K562 (cell line): ENCODE measurements around the gene TPGS2.

Experiments
- E2F3 ChIP-seq: fragments of 250-450 bp; sonication (Bioruptor Pico); IDR thresholded peaks from 2 replicates; pipeline ENCODE4 v1.4.0; 2020; ENCODE audit warnings: mild to moderate bottlenecking
- HMG20A ChIP-seq: fragments of 450-650 bp; formaldehyde crosslinking; conservative IDR thresholded peaks from 2 replicates; pipeline ENCODE4 v1.4.0; 2020; ENCODE audit warnings: mild to moderate bottlenecking, mixed read lengths
- JUN ChIP-seq, 2 experiments: sonication (generic) in 1 of 2; formaldehyde crosslinking in 1 of 2; IDR thresholded peaks; 2 replicates each; pipeline versions ENCODE4 v1.6.1 to v1.8.0; 2012 to 2022; ENCODE audit warnings: borderline replicate concordance in 2 of 2, mild to moderate bottlenecking in 2 of 2, improper control_type of control experiment in 1 of 2, low read depth in 1 of 2, low read length in 1 of 2, missing genetic modification reagents in 1 of 2
- PKNOX1 ChIP-seq: fragments of 450-650 bp; IDR thresholded peaks from 2 replicates; pipeline ENCODE4 v1.6.1; 2016
- POLR2AphosphoS5 ChIP-seq: IDR thresholded peaks from 2 replicates; pipeline ENCODE4 v1.6.1; 2011; ENCODE audit warnings: mild to moderate bottlenecking, low read depth, low read length, moderate library complexity; ENCODE audit not compliant: control insufficient read depth, insufficient read depth
- RAD21 ChIP-seq, 2 experiments: fragments of 250-450 bp in 1 of 2; fragments of 450-650 bp in 1 of 2; sonication (Bioruptor Pico) in 1 of 2; formaldehyde crosslinking in 1 of 2; IDR thresholded peaks in 1 of 2; conservative IDR thresholded peaks in 1 of 2; 2 replicates each; pipeline versions ENCODE4 v1.4.0 to v1.8.0; 2020 to 2022; ENCODE audit warnings: mild to moderate bottlenecking in 2 of 2, moderate library complexity in 1 of 2
- SMARCB1 ChIP-seq: IDR thresholded peaks from 2 replicates; pipeline ENCODE4 v1.6.1; 2011; ENCODE audit warnings: improper control_type of control experiment, low read depth; ENCODE audit not compliant: insufficient read length
- ZBTB1 ChIP-seq: sonication (generic); formaldehyde crosslinking; IDR thresholded peaks from 2 replicates; pipeline ENCODE4 v1.8.1; 2023; ENCODE audit warnings: missing genetic modification reagents, low read depth, mild to moderate bottlenecking, borderline replicate concordance
- ZFX ChIP-seq: sonication (generic); formaldehyde crosslinking; IDR thresholded peaks from 2 replicates; pipeline ENCODE4 v1.8.0; 2022; ENCODE audit warnings: mild to moderate bottlenecking, missing genetic modification reagents, moderate library complexity
- TF ChIP-seq, protein P1 (sequence below), 3 experiments: IDR thresholded peaks in 2 of 3; conservative IDR thresholded peaks in 1 of 3; 2 replicates each; pipeline ENCODE4 v1.5.1; 2011 to 2012; ENCODE audit warnings: low read length in 3 of 3, mild to moderate bottlenecking in 3 of 3, control low read depth in 2 of 3, improper control_type of control experiment in 1 of 3, inconsistent platforms in 1 of 3, low read depth in 1 of 3, mixed read lengths in 1 of 3, moderate library complexity in 1 of 3; ENCODE audit not compliant: insufficient read depth in 2 of 3

DNA sequence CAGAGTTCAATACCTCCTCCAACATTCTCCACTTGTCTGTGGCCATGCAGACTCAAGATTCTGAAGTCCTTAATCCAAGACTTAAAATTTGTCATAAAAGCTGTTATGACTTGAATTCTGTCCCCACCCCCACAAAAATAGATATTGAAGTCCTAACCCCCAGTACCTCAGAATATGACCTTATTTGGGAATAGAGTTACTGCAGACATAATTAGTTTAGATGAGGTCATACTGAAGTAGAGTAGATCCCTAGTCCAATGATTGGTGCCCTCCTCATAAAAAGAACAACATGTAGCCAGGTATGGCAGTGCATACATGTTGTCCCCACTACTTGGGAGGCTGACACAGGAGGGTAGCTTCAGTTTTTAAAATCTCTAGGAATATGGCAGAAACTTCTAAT is 9.2 kb downstream of the TPGS2 start:
- TF ChIP-seq RAD21 (CRISPR knock-in tag; conservative IDR thresholded peaks at IDR 0.05 in 1 of 2, IDR thresholded peaks at IDR 0.05 in 1 of 2), result no peak
- TF ChIP-seq, protein P1, sequence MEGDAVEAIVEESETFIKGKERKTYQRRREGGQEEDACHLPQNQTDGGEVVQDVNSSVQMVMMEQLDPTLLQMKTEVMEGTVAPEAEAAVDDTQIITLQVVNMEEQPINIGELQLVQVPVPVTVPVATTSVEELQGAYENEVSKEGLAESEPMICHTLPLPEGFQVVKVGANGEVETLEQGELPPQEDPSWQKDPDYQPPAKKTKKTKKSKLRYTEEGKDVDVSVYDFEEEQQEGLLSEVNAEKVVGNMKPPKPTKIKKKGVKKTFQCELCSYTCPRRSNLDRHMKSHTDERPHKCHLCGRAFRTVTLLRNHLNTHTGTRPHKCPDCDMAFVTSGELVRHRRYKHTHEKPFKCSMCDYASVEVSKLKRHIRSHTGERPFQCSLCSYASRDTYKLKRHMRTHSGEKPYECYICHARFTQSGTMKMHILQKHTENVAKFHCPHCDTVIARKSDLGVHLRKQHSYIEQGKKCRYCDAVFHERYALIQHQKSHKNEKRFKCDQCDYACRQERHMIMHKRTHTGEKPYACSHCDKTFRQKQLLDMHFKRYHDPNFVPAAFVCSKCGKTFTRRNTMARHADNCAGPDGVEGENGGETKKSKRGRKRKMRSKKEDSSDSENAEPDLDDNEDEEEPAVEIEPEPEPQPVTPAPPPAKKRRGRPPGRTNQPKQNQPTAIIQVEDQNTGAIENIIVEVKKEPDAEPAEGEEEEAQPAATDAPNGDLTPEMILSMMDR (IDR thresholded peaks at IDR 0.05 in 2 of 3, conservative IDR thresholded peaks at IDR 0.05 in 1 of 3; ENCODE audit: insufficient read depth in 2 of 3, low read depth in 1 of 3, low read length in 3 of 3), result no peak
- TF ChIP-seq HMG20A (CRISPR knock-in tag), result no peak
- no peak for TF ChIP-seq ZFX (CRISPR knock-in tag)
- no peak for TF ChIP-seq ZBTB1 (CRISPR knock-in tag)
- TF ChIP-seq E2F3 (CRISPR knock-in tag), result no peak
- TF ChIP-seq JUN (IDR thresholded peaks at IDR 0.05; ENCODE audit: borderline replicate concordance, low read depth, low read length), result no peak
- TF ChIP-seq JUN (CRISPR knock-in tag; IDR thresholded peaks at IDR 0.05; ENCODE audit: borderline replicate concordance), result no peak
- TF ChIP-seq PKNOX1, result no peak
- TF ChIP-seq SMARCB1, result no peak
- no peak for TF ChIP-seq POLR2AphosphoS5
